GM21447 (cell line): ENCODE results near the gene MUC5B.

Experiments
- ATAC-seq: cut with Tn5 transposase; IDR thresholded peaks from one replicate; pipeline ENCODE4 v1.9.1; 2021; ENCODE audit not compliant: unreplicated experiment

The MUC5B gene

GRCh38 chr11:1218788-1219445 is 3.9 kb upstream of the MUC5B start:
- no peak for ATAC-seq

- ATAC-seq: no peak
Measured at GRCh38 chr11:1219446-1219833, 3.4 kb upstream of the MUC5B start.

- no peak for ATAC-seq
Measured at GRCh38 chr11:1219834-1220815, 2.7 kb upstream of the MUC5B start.

GRCh38 chr11:1220941-1221721 is 1.7 kb upstream of the MUC5B start:
- ATAC-seq: no peak

GRCh38 chr11:1221848-1222311 is 986 bp upstream of the MUC5B start:
- no peak for ATAC-seq

- no peak for ATAC-seq
Measured at GRCh38 chr11:1223346-1224110, 662 bp downstream of the MUC5B start.

- ATAC-seq: no peak
Measured at GRCh38 chr11:1224111-1224490, 1.2 kb downstream of the MUC5B start.

- no peak for ATAC-seq
Measured at GRCh38 chr11:1224491-1225385, 1.9 kb downstream of the MUC5B start.

GRCh38 chr11:1225386-1226225 is 2.7 kb downstream of the MUC5B start:
- no peak for ATAC-seq

- no peak for ATAC-seq
Measured at GRCh38 chr11:1226226-1226985, 3.5 kb downstream of the MUC5B start.

- ATAC-seq: no peak
Measured at GRCh38 chr11:1226986-1227550, 4.2 kb downstream of the MUC5B start.

- ATAC-seq: no peak
Measured at GRCh38 chr11:1227551-1228100, 4.8 kb downstream of the MUC5B start.

- ATAC-seq: no peak
Measured at GRCh38 chr11:1228101-1228821, 5.4 kb downstream of the MUC5B start.

- no peak for ATAC-seq
Measured at GRCh38 chr11:1228921-1229451, 6.1 kb downstream of the MUC5B start.

- ATAC-seq: no peak
Measured at GRCh38 chr11:1229471-1230120, 6.7 kb downstream of the MUC5B start.

- ATAC-seq: no peak
Measured at GRCh38 chr11:1230121-1230455, 7.2 kb downstream of the MUC5B start.
